ENCODE measurements around the gene KLF15. TPM values are rescaled to one million over a fixed set of nuclear protein-coding genes. Genes with fewer than 3 reads are reported as not detected.

The KLF15 gene
- total and polyA plus RNA-seq, 9 of the 15 experiments (the other 6 are each of a cell fraction or from before 2014, with no cell fraction given), result 0.08 to 4.8 (median 1.2) TPM

DNA sequence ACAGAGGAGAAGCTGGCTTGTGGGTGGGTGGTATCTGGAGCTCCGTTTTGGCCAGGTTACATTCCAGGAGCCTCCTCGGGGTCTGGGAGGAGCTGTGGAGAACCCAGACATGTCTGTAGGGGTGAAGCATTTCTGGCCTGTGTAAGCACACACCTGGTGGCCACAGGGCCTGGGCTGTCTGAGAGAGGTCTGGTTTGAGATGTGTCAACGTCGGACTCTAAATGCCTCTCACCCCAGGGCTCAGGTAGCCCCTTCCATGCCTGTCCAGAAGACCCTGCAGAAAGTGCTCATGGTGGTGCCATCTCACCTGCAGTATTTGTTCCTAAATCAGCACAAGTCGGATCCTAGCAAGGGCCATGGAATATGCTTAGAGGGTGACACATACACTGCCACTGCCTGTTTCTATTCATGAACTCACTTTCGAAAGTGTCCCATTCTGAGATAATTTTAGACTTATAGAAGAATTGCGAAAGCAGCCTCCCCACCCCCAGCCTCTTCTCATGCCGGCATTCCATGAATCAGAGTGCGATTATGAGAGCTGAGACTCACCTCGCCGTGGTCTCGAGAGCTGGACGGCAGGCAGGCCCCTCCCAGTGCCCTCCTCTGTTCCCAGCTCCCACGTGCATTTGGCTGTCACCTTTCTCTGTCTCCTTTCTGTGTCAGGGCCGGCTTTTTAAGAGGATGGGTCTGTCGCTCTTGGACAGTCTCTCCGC lies 63.7 kb downstream of the KLF15 start:
- intact Hi-C loops (cut with micrococcal nuclease), result no loop called here

More for the DNA sequence above, 63.7 kb downstream of the KLF15 start:
- H3K27ac ChIP-seq (ENCODE audit: extremely low read depth, low read depth, low read length), result no peak overlapping the region
- CTCF ChIA-PET (ENCODE audit: low intra/inter-chr PET ratio), result no interaction called here
- H3K9me3 ChIP-seq (replicated peaks; ENCODE audit: control insufficient read depth, insufficient read depth, low read depth, low read length), result no peaks in the 10 kb centered on the region
- DNase-seq (ENCODE audit: extremely low read depth in 1 of 4, low spot score in 3 of 4) (no peak), ATAC-seq (no peak), FAIRE-seq (no peak)
- H3K9me1 ChIP-seq (ENCODE audit: control insufficient read depth, insufficient read depth, low read length), result peaks cover 2% of the 10 kb centered on the region
- POLR2A ChIA-PET, result no interaction called here
- H3K4me2 ChIP-seq (ENCODE audit: insufficient read depth, low read length), result no peak overlapping the region
- H3K4me3 ChIP-seq, result no peak overlapping the region
- H3K27me3 ChIP-seq (ENCODE audit: control insufficient read depth in 2 of 2, insufficient read depth in 2 of 2, low read length in 2 of 2), result peaks cover under 1 to 38% of the 10 kb centered on the region in 2 experiments; a peak in 4 of 5 replicates
- no TSS peak for BruUV-seq (replicated peaks)
- in situ Hi-C loops (cut with MboI), result no loop called here
- no peak overlapping the region for H2AFZ ChIP-seq (ENCODE audit: low read depth, low read length)
- WGBS (ENCODE audit: insufficient coverage, low coverage, missing lambda C conversion rate), result 2% methylated on average over 14 of the region's 17 CpGs
- no peaks in the 10 kb centered on the region for H3K36me3 ChIP-seq (ENCODE audit: control insufficient read depth, insufficient read depth, low read length)
- no peaks in the 10 kb centered on the region for H3K79me2 ChIP-seq (ENCODE audit: control insufficient read depth, insufficient read depth, low read length)
- no peak for TF ChIP-seq NFXL1 (CRISPR knock-in tag; IDR thresholded peaks at IDR 0.05)
- no peak for TF ChIP-seq EP300 (IDR thresholded peaks at IDR 0.05; ENCODE audit: low read length)
- TF ChIP-seq, protein P1, sequence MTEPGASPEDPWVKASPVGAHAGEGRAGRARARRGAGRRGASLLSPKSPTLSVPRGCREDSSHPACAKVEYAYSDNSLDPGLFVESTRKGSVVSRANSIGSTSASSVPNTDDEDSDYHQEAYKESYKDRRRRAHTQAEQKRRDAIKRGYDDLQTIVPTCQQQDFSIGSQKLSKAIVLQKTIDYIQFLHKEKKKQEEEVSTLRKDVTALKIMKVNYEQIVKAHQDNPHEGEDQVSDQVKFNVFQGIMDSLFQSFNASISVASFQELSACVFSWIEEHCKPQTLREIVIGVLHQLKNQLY (CRISPR knock-in tag; conservative IDR thresholded peaks at IDR 0.05), result no peak
- no peak overlapping the region for H3K9ac ChIP-seq (ENCODE audit: insufficient read depth in 1 of 2, low read depth in 2 of 2, low read length in 2 of 2)
- no peaks in the 10 kb centered on the region for H4K20me1 ChIP-seq (replicated peaks; ENCODE audit: control insufficient read depth, insufficient read depth, low read length)
- H3K4me1 ChIP-seq (replicated peaks in 1 of 2; ENCODE audit: control insufficient read depth in 2 of 2, insufficient read depth in 2 of 2, low read length in 2 of 2), result no peaks in the 10 kb centered on the region; a peak in 1 of 5 replicates

Other genes starting within 250 kb of the KLF15 start
- gene ALDH1L1, start 176.8 kb downstream of the KLF15 start, total RNA-seq (2014; rRNA removed), result 0.23 and 0.33 TPM in 2 replicates
- 0.51 and 0.58 TPM in 2 replicates for gene ALDH1L1, start 176.8 kb downstream of the KLF15 start, total RNA-seq (2014; rRNA removed; fragmentation: Illumina TruSeq; extraction: Trizol)
- gene ALDH1L1, start 176.8 kb downstream of the KLF15 start, total RNA-seq (2015; rRNA removed; fragmentation: Illumina TruSeq; extraction: Trizol), result 1.8 and 1.9 TPM in 2 replicates
- 0.60 and 1.5 TPM in 2 replicates for gene ALDH1L1, start 176.8 kb downstream of the KLF15 start, total RNA-seq (2021)
- not detected in 2 replicates for gene ALDH1L1, start 176.8 kb downstream of the KLF15 start, polyA plus RNA-seq (2011; rRNA removed)
- gene ALDH1L1, start 176.8 kb downstream of the KLF15 start, polyA plus RNA-seq (2014; fragmentation: Illumina TruSeq; extraction: Trizol), result 0.56 and 0.96 TPM in 2 replicates
- gene ALDH1L1, start 176.8 kb downstream of the KLF15 start, polyA plus RNA-seq (2014; fragmentation: Nextera tagmentation; extraction: Ambion mirVana), result under 1 TPM; 0.06 to 0.34 TPM
- 0.24 and 1.7 TPM in 2 replicates for gene ALDH1L1, start 176.8 kb downstream of the KLF15 start, polyA plus RNA-seq (2014; rRNA removed)
- not detected in 2 replicates for gene CFAP100, start 37.5 kb upstream of the KLF15 start, total RNA-seq (2014; rRNA removed)
- not detected in 2 replicates for gene CFAP100, start 37.5 kb upstream of the KLF15 start, total RNA-seq (2014; rRNA removed; fragmentation: Illumina TruSeq; extraction: Trizol)
- gene CFAP100, start 37.5 kb upstream of the KLF15 start, total RNA-seq (2015; rRNA removed; fragmentation: Illumina TruSeq; extraction: Trizol), result not detected in 2 replicates
- not detected in 2 replicates for gene CFAP100, start 37.5 kb upstream of the KLF15 start, total RNA-seq (2021)
- not detected in 2 replicates for gene CFAP100, start 37.5 kb upstream of the KLF15 start, polyA plus RNA-seq (2011; rRNA removed)
- not detected in 2 replicates for gene CFAP100, start 37.5 kb upstream of the KLF15 start, polyA plus RNA-seq (2014; fragmentation: Illumina TruSeq; extraction: Trizol)
- not detected for gene CFAP100, start 37.5 kb upstream of the KLF15 start, polyA plus RNA-seq (2014; fragmentation: Nextera tagmentation; extraction: Ambion mirVana)
- gene CFAP100, start 37.5 kb upstream of the KLF15 start, polyA plus RNA-seq (2014; rRNA removed), result not detected in 2 replicates
- gene ZXDC, start 118.5 kb upstream of the KLF15 start, total RNA-seq (2014; rRNA removed), result 9.8 and 12.2 TPM in 2 replicates
- 5.9 and 6.1 TPM in 2 replicates for gene ZXDC, start 118.5 kb upstream of the KLF15 start, total RNA-seq (2014; rRNA removed; fragmentation: Illumina TruSeq; extraction: Trizol)
- 7.0 and 7.6 TPM in 2 replicates for gene ZXDC, start 118.5 kb upstream of the KLF15 start, total RNA-seq (2015; rRNA removed; fragmentation: Illumina TruSeq; extraction: Trizol)
- 12.8 and 13.4 TPM in 2 replicates for gene ZXDC, start 118.5 kb upstream of the KLF15 start, total RNA-seq (2021)
- 6.9 and 9.5 TPM in 2 replicates for gene ZXDC, start 118.5 kb upstream of the KLF15 start, polyA plus RNA-seq (2011; rRNA removed)
- 7.5 and 8.6 TPM in 2 replicates for gene ZXDC, start 118.5 kb upstream of the KLF15 start, polyA plus RNA-seq (2014; fragmentation: Illumina TruSeq; extraction: Trizol)
- gene ZXDC, start 118.5 kb upstream of the KLF15 start, polyA plus RNA-seq (2014; fragmentation: Nextera tagmentation; extraction: Ambion mirVana), result under 1 TPM; 0.59 to 0.65 TPM
- gene ZXDC, start 118.5 kb upstream of the KLF15 start, polyA plus RNA-seq (2014; rRNA removed), result 7.3 and 8.0 TPM in 2 replicates
- not detected in 2 replicates for gene UROC1, start 160.4 kb upstream of the KLF15 start, total RNA-seq (2014; rRNA removed)
- gene UROC1, start 160.4 kb upstream of the KLF15 start, total RNA-seq (2014; rRNA removed; fragmentation: Illumina TruSeq; extraction: Trizol), result not detected in 2 replicates
- not detected in 2 replicates for gene UROC1, start 160.4 kb upstream of the KLF15 start, total RNA-seq (2015; rRNA removed; fragmentation: Illumina TruSeq; extraction: Trizol)
- 0.07 TPM in 1 of 2 replicates, not detected in the other for gene UROC1, start 160.4 kb upstream of the KLF15 start, total RNA-seq (2021)
- gene UROC1, start 160.4 kb upstream of the KLF15 start, polyA plus RNA-seq (2011; rRNA removed), result not detected in 2 replicates
- not detected in 2 replicates for gene UROC1, start 160.4 kb upstream of the KLF15 start, polyA plus RNA-seq (2014; fragmentation: Illumina TruSeq; extraction: Trizol)
- not detected for gene UROC1, start 160.4 kb upstream of the KLF15 start, polyA plus RNA-seq (2014; fragmentation: Nextera tagmentation; extraction: Ambion mirVana)
- gene UROC1, start 160.4 kb upstream of the KLF15 start, polyA plus RNA-seq (2014; rRNA removed), result not detected in 2 replicates
- gene CHST13, start 166.7 kb upstream of the KLF15 start, total RNA-seq (2014; rRNA removed), result not detected in 2 replicates
- not detected in 2 replicates for gene CHST13, start 166.7 kb upstream of the KLF15 start, total RNA-seq (2014; rRNA removed; fragmentation: Illumina TruSeq; extraction: Trizol)
- not detected in 2 replicates for gene CHST13, start 166.7 kb upstream of the KLF15 start, total RNA-seq (2015; rRNA removed; fragmentation: Illumina TruSeq; extraction: Trizol)
- gene CHST13, start 166.7 kb upstream of the KLF15 start, total RNA-seq (2021), result not detected in 2 replicates
- not detected in 2 replicates for gene CHST13, start 166.7 kb upstream of the KLF15 start, polyA plus RNA-seq (2011; rRNA removed)
- not detected in 2 replicates for gene CHST13, start 166.7 kb upstream of the KLF15 start, polyA plus RNA-seq (2014; fragmentation: Illumina TruSeq; extraction: Trizol)
- not detected for gene CHST13, start 166.7 kb upstream of the KLF15 start, polyA plus RNA-seq (2014; fragmentation: Nextera tagmentation; extraction: Ambion mirVana)
- not detected in 2 replicates for gene CHST13, start 166.7 kb upstream of the KLF15 start, polyA plus RNA-seq (2014; rRNA removed)
- gene C3orf22, start 201.5 kb upstream of the KLF15 start, total RNA-seq (2014; rRNA removed), result not detected in 2 replicates
- not detected in 2 replicates for gene C3orf22, start 201.5 kb upstream of the KLF15 start, total RNA-seq (2014; rRNA removed; fragmentation: Illumina TruSeq; extraction: Trizol)
- gene C3orf22, start 201.5 kb upstream of the KLF15 start, total RNA-seq (2015; rRNA removed; fragmentation: Illumina TruSeq; extraction: Trizol), result not detected in 2 replicates
- not detected in 2 replicates for gene C3orf22, start 201.5 kb upstream of the KLF15 start, total RNA-seq (2021)
- not detected in 2 replicates for gene C3orf22, start 201.5 kb upstream of the KLF15 start, polyA plus RNA-seq (2011; rRNA removed)
- not detected in 2 replicates for gene C3orf22, start 201.5 kb upstream of the KLF15 start, polyA plus RNA-seq (2014; fragmentation: Illumina TruSeq; extraction: Trizol)
- not detected for gene C3orf22, start 201.5 kb upstream of the KLF15 start, polyA plus RNA-seq (2014; fragmentation: Nextera tagmentation; extraction: Ambion mirVana)
- not detected in 2 replicates for gene C3orf22, start 201.5 kb upstream of the KLF15 start, polyA plus RNA-seq (2014; rRNA removed)